ENCODE data around the gene TENM3.

Gene TENM3

GRCh38 chr4:182828360-182829025, 585.3 kb downstream of the TENM3 start:
- DNase-seq, result no peak

- no peak for DNase-seq
These were observed 586.0 kb downstream of the TENM3 start for GRCh38 chr4:182829196-182829595.

- DNase-seq, result no peak
These were observed 588.2 kb downstream of the TENM3 start for GRCh38 chr4:182831376-182831775.

GRCh38 chr4:182832352-182833120, 589.3 kb downstream of the TENM3 start:
- no peak for DNase-seq

- no peak for DNase-seq
These were observed 592.0 kb downstream of the TENM3 start for GRCh38 chr4:182835006-182835740.

- no peak for DNase-seq
These were observed 594.6 kb downstream of the TENM3 start for GRCh38 chr4:182837831-182838230.

GRCh38 chr4:182838535-182838934, 595.3 kb downstream of the TENM3 start:
- DNase-seq, result no peak

- no peak for DNase-seq
These were observed 596.1 kb downstream of the TENM3 start for GRCh38 chr4:182839256-182839655.

GRCh38 chr4:182840108-182840507, 596.9 kb downstream of the TENM3 start:
- no peak for DNase-seq

- no peak for DNase-seq
These were observed 599.0 kb downstream of the TENM3 start for GRCh38 chr4:182842104-182842600.

- no peak for DNase-seq
These were observed 599.7 kb downstream of the TENM3 start for GRCh38 chr4:182842759-182843390.

- no peak for DNase-seq
These were observed 600.7 kb downstream of the TENM3 start for GRCh38 chr4:182843808-182844325.

- DNase-seq, result no peak
These were observed 602.4 kb downstream of the TENM3 start for GRCh38 chr4:182845618-182846017.

- no peak for DNase-seq
These were observed 602.8 kb downstream of the TENM3 start for GRCh38 chr4:182846036-182846435.

GRCh38 chr4:182847576-182848450, 604.6 kb downstream of the TENM3 start:
- peak; percentile 17 for DNase-seq

GRCh38 chr4:182848685-182849084, 605.5 kb downstream of the TENM3 start:
- DNase-seq, result no peak
